Mesendoderm (in vitro differentiated cells): Measurements from ENCODE around the gene ACTR5. TPM values are rescaled to one million over a fixed set of nuclear protein-coding genes. Genes with fewer than 3 reads are reported as not detected.

Experiments
- DNase-seq: peaks from one replicate; pipeline ENCODE4 v3.0.0; 2013
- H2AK5ac ChIP-seq: 2 replicates; pipeline ENCODE4 v1.6.1; 2013; ENCODE audit warnings: low read length, inconsistent platforms
- H2BK120ac ChIP-seq: 2 replicates; pipeline ENCODE4 v1.6.1; 2013; ENCODE audit warnings: low read depth, mild to moderate bottlenecking, low read length, moderate library complexity, mixed read lengths
- H2BK15ac ChIP-seq: replicated peaks from 2 replicates; pipeline ENCODE4 v1.6.1; 2013; ENCODE audit warnings: low read depth, mild to moderate bottlenecking, moderate library complexity
- H2BK5ac ChIP-seq: 2 replicates; pipeline ENCODE4 v1.6.1; 2013; ENCODE audit warnings: low read length, inconsistent platforms
- H3K18ac ChIP-seq: 2 replicates; pipeline ENCODE4 v1.6.1; 2013; ENCODE audit warnings: mild to moderate bottlenecking, low read length, mixed read lengths
- H3K23ac ChIP-seq: one replicate; pipeline ENCODE4 v1.6.1; 2013; ENCODE audit warnings: low read length
- H3K27ac ChIP-seq: 2 replicates; pipeline ENCODE4 v1.5.1; 2013; ENCODE audit warnings: low read depth, mild to moderate bottlenecking, inconsistent platforms, low read length, moderate library complexity
- H3K27me3 ChIP-seq: 2 replicates; pipeline ENCODE4 v1.6.1; 2013; ENCODE audit warnings: low read length, control low read depth, mild to moderate bottlenecking, inconsistent platforms; ENCODE audit not compliant: insufficient read depth, poor library complexity
- H3K36me3 ChIP-seq: 2 replicates; pipeline ENCODE4 v1.6.1; 2013; ENCODE audit warnings: low read length, inconsistent platforms; ENCODE audit not compliant: control insufficient read depth, insufficient read depth
- H3K4ac ChIP-seq: one replicate; pipeline ENCODE4 v1.6.1; 2013; ENCODE audit warnings: low read depth, mild to moderate bottlenecking, low read length, moderate library complexity
- H3K4me1 ChIP-seq: 2 replicates; pipeline ENCODE4 v1.6.1; 2013; ENCODE audit warnings: low read depth, low read length, inconsistent platforms; ENCODE audit not compliant: control insufficient read depth
- H3K4me2 ChIP-seq: 2 replicates; pipeline ENCODE4 v1.6.1; 2013; ENCODE audit warnings: low read length
- H3K4me3 ChIP-seq: 2 replicates; pipeline ENCODE4 v1.5.1; 2013; ENCODE audit warnings: mild to moderate bottlenecking, low read length
- H3K56ac ChIP-seq: one replicate; pipeline ENCODE4 v1.6.1; 2013; ENCODE audit warnings: low read length
- H3K79me1 ChIP-seq: 2 replicates; pipeline ENCODE4 v1.6.1; 2013; ENCODE audit warnings: low read length, inconsistent platforms
- H3K79me2 ChIP-seq: 2 replicates; pipeline ENCODE4 v1.6.1; 2013; ENCODE audit warnings: mild to moderate bottlenecking, low read length; ENCODE audit not compliant: control insufficient read depth, insufficient read depth
- H3K9ac ChIP-seq: 2 replicates; pipeline ENCODE4 v1.6.1; 2013; ENCODE audit warnings: low read length, inconsistent platforms
- H4K5ac ChIP-seq: one replicate; pipeline ENCODE4 v1.6.1; 2013; ENCODE audit warnings: low read length
- H4K8ac ChIP-seq: one replicate; pipeline ENCODE4 v1.6.1; 2013; ENCODE audit warnings: low read depth, mild to moderate bottlenecking, control low read depth, low read length, moderate library complexity
- WGBS: extraction: QIAGEN DNeasy Blood & Tissue Kit; methylation state at CpG from one replicate; pipeline ENCODE4 v1.1.7; 2013; ENCODE audit warnings: low lambda C conversion rate, missing lambda C conversion rate; ENCODE audit not compliant: insufficient coverage; ENCODE audit errors: extremely low coverage; 5-methylcytosine and 5-hydroxymethylcytosine counted together
- polyA plus RNA-seq, 2 experiments: library from polyadenylated mRNA; stranded (reverse); fragments of 200-250 nt; gene quantifications; one replicate each; pipeline ENCODE4 v1.2.3, GENCODE V29; 2013

The ACTR5 gene
- polyA plus RNA-seq (2013, experiment 1 of 2): 11.4 TPM
- 10.7 TPM for polyA plus RNA-seq (2013, experiment 2 of 2)

GRCh38 chr20:38748097-38748860 is at the start of gene ACTR5:
TSS of gene ACTR5 (plus strand) at chr20:38748460. CDS start at chr20:38748479, 19 bp downstream.
- Histone ChIP-seq H3K79me2 (peaks cover 11% of the 10 kb centered on the region), H3K4me3 (peak within 1 kb of the TSS; percentile 90), H3K4me1 (peaks cover 6% of the 10 kb centered on the region), H2BK120ac (no peak within 1 kb of the TSS), H3K36me3 (no peaks in the 10 kb centered on the region), H2BK15ac (no peak within 1 kb of the TSS), H3K4me2 (peak within 1 kb of the TSS; percentile 97), H3K56ac (peak within 1 kb of the TSS; percentile 99), H4K8ac (no peak within 1 kb of the TSS), H3K27ac (peak within 1 kb of the TSS; percentile 75), H3K27me3 (no peaks in the 10 kb centered on the region), H4K5ac (peak within 1 kb of the TSS; percentile 81), H3K18ac (peak within 1 kb of the TSS; percentile 9), H3K4ac (no peak within 1 kb of the TSS), H2AK5ac (no peak within 1 kb of the TSS), H3K79me1 (peaks cover 11% of the 10 kb centered on the region), H3K9ac (peak within 1 kb of the TSS; percentile 84), H3K23ac (no peak within 1 kb of the TSS), H2BK5ac (peak within 1 kb of the TSS; percentile 52)
- no CpG with 5 or more reads among the region's 84 CpGs for WGBS
- DNase-seq: peak; percentile 92

- Histone ChIP-seq H4K5ac (no peak overlapping the region), H3K4me2 (no peak overlapping the region), H4K8ac (no peak overlapping the region), H3K4ac (no peak overlapping the region), H3K9ac (no peak overlapping the region), H2BK15ac (no peak overlapping the region), H3K79me1 (no peaks in the 10 kb centered on the region), H3K56ac (no peak overlapping the region), H2AK5ac (no peak overlapping the region), H3K18ac (no peak overlapping the region), H2BK5ac (no peak overlapping the region), H3K36me3 (no peaks in the 10 kb centered on the region), H3K79me2 (no peaks in the 10 kb centered on the region), H3K4me1 (no peaks in the 10 kb centered on the region), H2BK120ac (no peak overlapping the region), H3K4me3 (no peak overlapping the region), H3K23ac (no peak overlapping the region), H3K27ac (no peak overlapping the region), H3K27me3 (no peaks in the 10 kb centered on the region)
- no peak for DNase-seq
- WGBS: no CpG with 5 or more reads among the region's 15 CpGs
These were observed 49.7 kb upstream of the ACTR5 start for GRCh38 chr20:38698541-38698940.

DNA sequence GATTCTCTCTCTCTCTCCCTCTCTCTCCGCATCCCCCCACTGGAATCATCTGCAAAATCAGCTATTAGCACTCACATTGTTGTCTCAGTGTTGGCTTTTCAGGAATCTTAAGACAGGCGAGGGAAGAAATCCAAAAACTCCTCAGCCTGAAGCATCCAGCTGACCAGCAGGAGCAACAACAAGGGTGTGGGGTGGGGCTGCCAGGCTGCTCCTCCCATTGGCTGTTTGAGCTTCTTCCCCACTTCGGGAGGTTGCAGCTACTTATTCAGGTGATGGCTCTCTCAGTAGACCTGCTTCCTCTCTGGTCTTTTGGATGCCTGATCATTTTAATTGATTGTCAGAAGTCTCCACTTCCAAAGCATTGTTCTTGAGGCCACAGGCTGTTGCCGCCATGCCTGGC is 48.1 kb upstream of the ACTR5 start:
- no peaks in the 10 kb centered on the region for H3K36me3 ChIP-seq
- no peaks in the 10 kb centered on the region for H3K27me3 ChIP-seq
- H3K4me1 ChIP-seq: no peaks in the 10 kb centered on the region
- no peak overlapping the region for H4K5ac ChIP-seq
- H2AK5ac ChIP-seq: no peak overlapping the region
- no peaks in the 10 kb centered on the region for H3K79me2 ChIP-seq
- H3K79me1 ChIP-seq: no peaks in the 10 kb centered on the region
- no peak overlapping the region for H3K4me2 ChIP-seq
- H3K23ac ChIP-seq: no peak overlapping the region
- no peak overlapping the region for H3K27ac ChIP-seq
- no peak overlapping the region for H3K4me3 ChIP-seq
- H2BK15ac ChIP-seq: no peak overlapping the region
- H2BK120ac ChIP-seq: no peak overlapping the region
- no CpG with 5 or more reads among the region's 4 CpGs for WGBS
- DNase-seq: no peak
- no peak overlapping the region for H4K8ac ChIP-seq
- no peak overlapping the region for H3K56ac ChIP-seq
- H2BK5ac ChIP-seq: no peak overlapping the region
- no peak overlapping the region for H3K4ac ChIP-seq
- no peak overlapping the region for H3K9ac ChIP-seq
- H3K18ac ChIP-seq: no peak overlapping the region

- Histone ChIP-seq H2BK15ac (no peak overlapping the region), H2AK5ac (no peak overlapping the region), H3K56ac (no peak overlapping the region), H3K4me1 (no peaks in the 10 kb centered on the region), H3K27me3 (no peaks in the 10 kb centered on the region), H3K23ac (no peak overlapping the region), H2BK5ac (no peak overlapping the region), H3K27ac (no peak overlapping the region), H3K4ac (no peak overlapping the region), H3K4me2 (no peak overlapping the region), H3K79me1 (no peaks in the 10 kb centered on the region), H3K4me3 (no peak overlapping the region), H4K5ac (no peak overlapping the region), H3K79me2 (no peaks in the 10 kb centered on the region), H3K36me3 (no peaks in the 10 kb centered on the region), H2BK120ac (no peak overlapping the region), H3K18ac (no peak overlapping the region), H4K8ac (no peak overlapping the region), H3K9ac (no peak overlapping the region)
- no peak for DNase-seq
- WGBS: no CpG with 5 or more reads among the region's 3 CpGs
These were observed 47.3 kb upstream of the ACTR5 start for GRCh38 chr20:38700926-38701325.

- no peak overlapping the region for H3K23ac ChIP-seq
- no peaks in the 10 kb centered on the region for H3K4me1 ChIP-seq
- H4K8ac ChIP-seq: no peak overlapping the region
- no peaks in the 10 kb centered on the region for H3K79me2 ChIP-seq
- H3K9ac ChIP-seq: no peak overlapping the region
- no peak overlapping the region for H3K27ac ChIP-seq
- no peak overlapping the region for H2AK5ac ChIP-seq
- no peak overlapping the region for H3K4ac ChIP-seq
- H3K4me2 ChIP-seq: no peak overlapping the region
- no peak overlapping the region for H3K56ac ChIP-seq
- H2BK15ac ChIP-seq: no peak overlapping the region
- no peak for DNase-seq
- no peak overlapping the region for H3K18ac ChIP-seq
- H2BK5ac ChIP-seq: no peak overlapping the region
- H4K5ac ChIP-seq: no peak overlapping the region
- no peak overlapping the region for H3K4me3 ChIP-seq
- no peaks in the 10 kb centered on the region for H3K27me3 ChIP-seq
- H3K79me1 ChIP-seq: no peaks in the 10 kb centered on the region
- no peak overlapping the region for H2BK120ac ChIP-seq
- no CpG with 5 or more reads among the region's 3 CpGs for WGBS
- H3K36me3 ChIP-seq: no peaks in the 10 kb centered on the region
These were observed 44.7 kb upstream of the ACTR5 start for GRCh38 chr20:38703526-38703925.

DNA sequence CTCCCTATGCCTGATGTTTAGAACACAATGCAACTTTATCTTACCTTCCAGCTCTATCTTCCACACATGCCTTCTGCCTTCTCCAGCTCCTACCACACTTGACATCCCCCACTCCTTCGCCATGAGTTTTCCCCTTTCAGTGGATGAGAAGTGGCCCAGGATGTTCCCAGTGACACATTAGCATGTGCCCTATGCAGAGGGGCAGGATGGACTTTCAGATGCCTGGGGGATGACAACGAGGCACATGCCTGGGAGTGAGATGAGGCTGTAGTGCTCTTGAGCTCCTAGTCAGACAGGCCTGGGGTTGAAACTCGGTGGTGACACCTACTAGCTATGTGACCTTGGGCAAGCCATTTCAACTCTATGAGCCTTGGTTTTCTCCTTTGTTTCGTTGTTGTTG is 44.1 kb upstream of the ACTR5 start:
- Histone ChIP-seq H2AK5ac (no peak overlapping the region), H4K8ac (no peak overlapping the region), H3K18ac (no peak overlapping the region), H3K4me2 (no peak overlapping the region), H3K36me3 (no peaks in the 10 kb centered on the region), H3K4me3 (no peak overlapping the region), H3K27ac (no peak overlapping the region), H3K4ac (no peak overlapping the region), H3K9ac (no peak overlapping the region), H2BK15ac (no peak overlapping the region), H3K4me1 (no peaks in the 10 kb centered on the region), H3K79me1 (no peaks in the 10 kb centered on the region), H3K27me3 (no peaks in the 10 kb centered on the region), H2BK5ac (no peak overlapping the region), H3K56ac (no peak overlapping the region), H3K23ac (no peak overlapping the region), H3K79me2 (no peaks in the 10 kb centered on the region), H2BK120ac (no peak overlapping the region), H4K5ac (no peak overlapping the region)
- no CpG with 5 or more reads among the region's 4 CpGs for WGBS
- no peak for DNase-seq
